ENCODE measurements around the gene SPATA16.

Gene SPATA16

DNA sequence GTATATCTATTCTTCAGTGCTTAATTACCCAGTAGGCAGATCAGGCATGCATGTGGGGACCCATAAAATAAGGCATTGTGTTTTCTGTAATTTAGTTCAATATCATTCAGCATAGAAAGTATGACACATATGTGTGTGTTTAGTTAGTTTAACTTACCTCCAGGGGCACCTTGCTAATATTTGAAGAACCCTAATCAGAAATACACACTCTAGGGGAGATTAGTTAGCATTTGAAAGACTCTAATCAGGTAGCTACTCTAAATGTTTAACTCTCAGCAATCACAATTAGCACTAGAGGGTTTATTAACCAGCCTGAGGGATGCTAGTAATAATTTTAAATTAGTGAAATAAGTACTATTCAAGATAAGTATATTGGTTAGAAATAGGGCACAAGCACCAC lies 286.0 kb downstream of the SPATA16 start:
- H3K9ac ChIP-seq (ENCODE audit: low read depth, low read length) = no peak overlapping the region
- no peak overlapping the region for H3K4me2 ChIP-seq (ENCODE audit: insufficient read depth, low read length)
- no peaks in the 10 kb centered on the region for H3K9me3 ChIP-seq (ENCODE audit: insufficient read depth, low read length, severe bottlenecking)
- H2AFZ ChIP-seq (ENCODE audit: low read depth, low read length) = no peak overlapping the region
- no peaks in the 10 kb centered on the region for H3K79me2 ChIP-seq (ENCODE audit: insufficient read depth, low read length)
- H4K20me1 ChIP-seq (ENCODE audit: insufficient read depth, low read length) = no peaks in the 10 kb centered on the region
- H3K27me3 ChIP-seq (ENCODE audit: insufficient read depth, low read length, poor library complexity) = peaks cover 2% of the 10 kb centered on the region
- no peaks in the 10 kb centered on the region for H3K36me3 ChIP-seq (ENCODE audit: insufficient read depth, low read length)
- H3K27ac ChIP-seq (ENCODE audit: low read length) = no peak overlapping the region
- ATAC-seq (ENCODE audit: insufficient read depth, low read depth) = no peak
- no peak for TF ChIP-seq EZH2 (IDR thresholded peaks at IDR 0.05; ENCODE audit: borderline replicate concordance, low read depth, low read length, severe bottlenecking)
- TF ChIP-seq, protein P1, sequence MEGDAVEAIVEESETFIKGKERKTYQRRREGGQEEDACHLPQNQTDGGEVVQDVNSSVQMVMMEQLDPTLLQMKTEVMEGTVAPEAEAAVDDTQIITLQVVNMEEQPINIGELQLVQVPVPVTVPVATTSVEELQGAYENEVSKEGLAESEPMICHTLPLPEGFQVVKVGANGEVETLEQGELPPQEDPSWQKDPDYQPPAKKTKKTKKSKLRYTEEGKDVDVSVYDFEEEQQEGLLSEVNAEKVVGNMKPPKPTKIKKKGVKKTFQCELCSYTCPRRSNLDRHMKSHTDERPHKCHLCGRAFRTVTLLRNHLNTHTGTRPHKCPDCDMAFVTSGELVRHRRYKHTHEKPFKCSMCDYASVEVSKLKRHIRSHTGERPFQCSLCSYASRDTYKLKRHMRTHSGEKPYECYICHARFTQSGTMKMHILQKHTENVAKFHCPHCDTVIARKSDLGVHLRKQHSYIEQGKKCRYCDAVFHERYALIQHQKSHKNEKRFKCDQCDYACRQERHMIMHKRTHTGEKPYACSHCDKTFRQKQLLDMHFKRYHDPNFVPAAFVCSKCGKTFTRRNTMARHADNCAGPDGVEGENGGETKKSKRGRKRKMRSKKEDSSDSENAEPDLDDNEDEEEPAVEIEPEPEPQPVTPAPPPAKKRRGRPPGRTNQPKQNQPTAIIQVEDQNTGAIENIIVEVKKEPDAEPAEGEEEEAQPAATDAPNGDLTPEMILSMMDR (IDR thresholded peaks at IDR 0.05; ENCODE audit: borderline replicate concordance, extremely low read depth, low read length, poor library complexity, severe bottlenecking) = no peak
- no peak for DNase-seq
- H3K4me3 ChIP-seq (ENCODE audit: low read depth in 1 of 2, low read length in 2 of 2) = no peak overlapping the region
- H3K4me1 ChIP-seq (ENCODE audit: insufficient read depth, low read length) = no peaks in the 10 kb centered on the region

DNA sequence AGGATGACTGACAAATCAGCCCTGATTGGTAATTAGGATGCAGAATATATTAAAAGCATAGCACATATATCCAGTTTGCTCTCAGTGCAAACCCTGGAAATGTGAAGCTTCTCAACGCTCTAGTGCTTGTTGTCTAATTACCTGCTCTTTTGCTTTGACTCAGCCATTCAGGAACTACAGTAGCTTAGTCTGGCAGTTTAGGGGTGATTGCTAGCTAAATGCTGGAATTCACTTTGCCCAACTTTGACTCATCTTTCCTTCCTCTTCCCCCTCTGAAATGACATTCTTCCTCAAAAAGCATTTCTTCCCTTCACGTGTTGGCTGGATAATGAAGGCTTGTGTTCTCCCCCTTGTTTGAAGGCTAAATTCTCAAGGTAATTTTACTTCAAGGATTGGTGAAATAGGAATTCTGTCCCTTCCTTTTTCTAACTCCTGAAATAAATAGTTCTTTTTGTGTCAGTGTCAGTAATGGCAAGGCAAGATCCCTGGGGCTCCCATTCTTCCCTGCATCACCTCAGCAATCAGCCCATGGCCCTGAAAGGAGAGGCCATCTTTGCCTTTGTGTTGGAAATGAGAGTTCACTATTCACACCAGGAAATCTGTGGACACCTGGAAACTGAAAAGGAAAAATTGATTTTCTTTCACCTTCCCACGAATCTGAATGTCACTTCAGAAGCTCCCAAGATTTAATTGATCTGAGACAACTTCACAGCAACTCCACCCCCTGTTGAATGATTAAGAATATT lies 286.9 kb downstream of the SPATA16 start:
- H3K27ac ChIP-seq (ENCODE audit: low read length) = no peak overlapping the region
- peaks cover 4% of the 10 kb centered on the region for H3K27me3 ChIP-seq (ENCODE audit: insufficient read depth, low read length, poor library complexity)
- H3K9ac ChIP-seq (ENCODE audit: low read depth, low read length) = no peak overlapping the region
- H3K4me1 ChIP-seq (ENCODE audit: insufficient read depth, low read length) = no peaks in the 10 kb centered on the region
- no peaks in the 10 kb centered on the region for H3K9me3 ChIP-seq (ENCODE audit: insufficient read depth, low read length, severe bottlenecking)
- no peak overlapping the region for H3K4me2 ChIP-seq (ENCODE audit: insufficient read depth, low read length)
- no peaks in the 10 kb centered on the region for H4K20me1 ChIP-seq (ENCODE audit: insufficient read depth, low read length)
- no peak overlapping the region for H3K4me3 ChIP-seq (ENCODE audit: low read depth in 1 of 2, low read length in 2 of 2)
- no peaks in the 10 kb centered on the region for H3K79me2 ChIP-seq (ENCODE audit: insufficient read depth, low read length)
- no peak overlapping the region for H2AFZ ChIP-seq (ENCODE audit: low read depth, low read length)
- no peak for ATAC-seq (ENCODE audit: insufficient read depth, low read depth)
- no peaks in the 10 kb centered on the region for H3K36me3 ChIP-seq (ENCODE audit: insufficient read depth, low read length)
- TF ChIP-seq, protein P1 (IDR thresholded peaks at IDR 0.05; ENCODE audit: borderline replicate concordance, extremely low read depth, low read length, poor library complexity, severe bottlenecking) = no peak
- DNase-seq = no peak

DNA sequence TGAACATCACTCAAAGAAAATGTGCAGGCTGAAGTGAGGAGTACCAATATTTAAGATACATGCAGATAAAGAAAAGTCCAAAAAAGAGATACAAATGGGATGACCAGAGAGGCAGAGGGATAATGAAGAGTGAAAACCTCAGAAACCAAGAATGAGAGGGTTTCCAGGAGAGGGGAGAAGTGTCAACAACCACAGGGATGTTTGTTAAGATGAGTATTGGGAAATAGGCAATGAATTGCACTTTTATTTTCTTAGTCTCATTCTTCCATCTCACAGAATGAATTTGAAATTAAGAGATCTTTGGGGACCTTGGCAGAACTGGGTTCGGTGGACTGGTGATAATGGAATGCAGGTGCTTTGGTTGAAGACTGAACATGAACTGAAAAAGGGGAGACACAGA lies 288.0 kb downstream of the SPATA16 start:
- Histone ChIP-seq H3K4me1 (ENCODE audit: insufficient read depth, low read length) (no peaks in the 10 kb centered on the region), H3K27me3 (ENCODE audit: insufficient read depth, low read length, poor library complexity) (peaks cover 7% of the 10 kb centered on the region), H4K20me1 (ENCODE audit: insufficient read depth, low read length) (no peaks in the 10 kb centered on the region), H3K36me3 (ENCODE audit: insufficient read depth, low read length) (no peaks in the 10 kb centered on the region), H3K27ac (ENCODE audit: low read length) (no peak overlapping the region), H3K9ac (ENCODE audit: low read depth, low read length) (no peak overlapping the region), H3K79me2 (ENCODE audit: insufficient read depth, low read length) (no peaks in the 10 kb centered on the region), H3K4me2 (ENCODE audit: insufficient read depth, low read length) (no peak overlapping the region), H2AFZ (ENCODE audit: low read depth, low read length) (no peak overlapping the region), H3K9me3 (ENCODE audit: insufficient read depth, low read length, severe bottlenecking) (no peaks in the 10 kb centered on the region), H3K4me3 (ENCODE audit: low read depth in 1 of 2, low read length in 2 of 2) (no peak overlapping the region)
- TF ChIP-seq EZH2 (IDR thresholded peaks at IDR 0.05; ENCODE audit: borderline replicate concordance, low read depth, low read length, severe bottlenecking) = no peak
- TF ChIP-seq, protein P1 (IDR thresholded peaks at IDR 0.05; ENCODE audit: borderline replicate concordance, extremely low read depth, low read length, poor library complexity, severe bottlenecking) = no peak
- DNase-seq = no peak
- ATAC-seq (ENCODE audit: insufficient read depth, low read depth) = no peak
